ENCODE results near the gene MBD3L5.

DNA sequence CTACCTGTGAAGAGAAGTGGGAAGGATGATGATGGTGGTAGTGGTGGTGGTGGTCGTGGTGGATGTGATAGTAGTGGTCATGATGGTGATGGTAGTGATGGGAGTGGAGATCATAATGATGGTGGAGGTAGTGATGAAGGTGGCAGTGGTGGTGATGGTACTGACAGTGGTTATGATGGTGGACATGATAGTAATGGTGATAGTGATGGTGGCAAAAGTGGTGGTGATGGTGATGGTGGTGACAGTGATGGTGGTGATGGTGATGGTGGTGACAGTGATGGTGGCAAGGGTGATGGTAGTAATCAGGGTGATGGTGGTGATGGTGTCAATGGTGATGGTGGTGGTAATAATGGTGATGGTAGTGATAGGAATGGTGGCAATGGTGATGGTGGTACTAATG lies 35.3 kb upstream of the MBD3L5 start:
- TF ChIP-seq CTCF (IDR thresholded peaks at IDR 0.05; ENCODE audit: low read length) (no peak), EZH2 (IDR thresholded peaks at IDR 0.05; ENCODE audit: borderline replicate concordance, low read length) (no peak)

Measured in OCI-LY1 (cell line).